Ovary (tissue), 9 donors: ENCODE measurements around the gene KRTAP9-9. TPM values are rescaled to one million over a fixed set of nuclear protein-coding genes. Genes with fewer than 3 reads are reported as not detected.

Source experiments
- DNase-seq, 5 donors: peaks; one replicate each; pipeline ENCODE4 v3.0.0-alpha.2; 2019 to 2020
- H3K27ac ChIP-seq, 2 donors: fragments of 200-600 bp; one replicate each; pipeline versions ENCODE4 v1.5.1 to v1.8.0; 2019 to 2022
- H3K27me3 ChIP-seq: fragments of 200-600 bp; one replicate; pipeline ENCODE4 v1.8.0; 2022
- H3K36me3 ChIP-seq: fragments of 200-600 bp; sonication (generic); one replicate; pipeline ENCODE4 v1.5.1; 2019
- H3K4me1 ChIP-seq: one replicate; pipeline ENCODE4 v1.8.1; 2013; ENCODE audit warnings: mild to moderate bottlenecking, moderate library complexity; ENCODE audit not compliant: insufficient read depth
- H3K4me3 ChIP-seq: fragments of 200-600 bp; sonication (generic); one replicate; pipeline ENCODE4 v1.5.1; 2017
- H3K9me3 ChIP-seq, 2 donors: fragments of 200-600 bp in 1 of 2; sonication (generic) in 1 of 2; one replicate each; pipeline versions ENCODE4 v1.5.1 to v1.8.1; 2013 to 2019; ENCODE audit warnings: mild to moderate bottlenecking in 1 of 2, moderate library complexity in 1 of 2
- EP300 ChIP-seq: sonication (generic); formaldehyde crosslinking; IDR thresholded peaks from one replicate; pipeline ENCODE4 v1.6.1; 2017; ENCODE audit warnings: antibody characterized with exemption
- POLR2A ChIP-seq: fragments of 450-650 bp; IDR thresholded peaks from one replicate; pipeline ENCODE4 v1.6.1; 2017; ENCODE audit warnings: antibody characterized with exemption, mild to moderate bottlenecking, moderate library complexity
- WGBS, 3 donors: extraction: QIAGEN DNeasy Blood & Tissue Kit in 1 of 3; methylation state at CpG; one replicate each; pipeline versions ENCODE4 v1.1.5 to v1.1.7; 2013 to 2017; 5-methylcytosine and 5-hydroxymethylcytosine counted together
- intact Hi-C, 4 donors: fragments of 100-400 bp; cut with DNase I; formaldehyde crosslinking; loops; one replicate each; pipeline versions ENCODE4 v1.11.0 to v1.15.1; 2022 to 2023
- polyA plus RNA-seq, 2 donors: library from polyadenylated mRNA; stranded (reverse); fragments of 200-250 nt in 1 of 2; fragments of 350-450 nt in 1 of 2; fragmentation: Illumina TruSeq in 1 of 2; extraction: RNeasy Lipid Tissue Mini Kit (QIAGEN cat#74804) in 1 of 2; gene quantifications; one replicate each; pipeline ENCODE4 v1.2.3, GENCODE V29; 2013 to 2014
- total RNA-seq, 7 donors: library from RNA; depleted of rRNA in 2 of 7; stranded (reverse); fragments of >200 nt in 2 of 7; fragmentation: NEBNext Ultra II Directional in 3 of 7; extraction: Animal tissue kit (Norgen Biotek cat#: 25700) in 3 of 7; gene quantifications; one replicate each; pipeline versions ENCODE4 v1.1.0 to v1.2.4, GENCODE V29; 2016 to 2023
- TF ChIP-seq, protein P1 (sequence below), 3 donors: fragments of 450-650 bp in 2 of 3; fragments of 200-600 bp in 1 of 3; IDR thresholded peaks; one replicate each; pipeline versions ENCODE4 v1.5.1 to v1.8.0; 2016 to 2022; ENCODE audit warnings: antibody characterized with exemption in 3 of 3, mild to moderate bottlenecking in 1 of 3
- donor health status: DM: no; HTN: no; CAD: no; lungs with moderate emphysema.
- donor health status: DM: no; HTN: no; CAD: no.
- donor health status: Bipolar disorder and iron deficiency.
- donor health status: DM: yes; HTN: yes; CAD: no.
- donor health status: DM: no; HTN: no; CAD: no.
- donor health status: DM: yes; HTN: yes; CAD: no.

The KRTAP9-9 gene
- total and polyA plus RNA-seq, 9 donors = not detected

DNA sequence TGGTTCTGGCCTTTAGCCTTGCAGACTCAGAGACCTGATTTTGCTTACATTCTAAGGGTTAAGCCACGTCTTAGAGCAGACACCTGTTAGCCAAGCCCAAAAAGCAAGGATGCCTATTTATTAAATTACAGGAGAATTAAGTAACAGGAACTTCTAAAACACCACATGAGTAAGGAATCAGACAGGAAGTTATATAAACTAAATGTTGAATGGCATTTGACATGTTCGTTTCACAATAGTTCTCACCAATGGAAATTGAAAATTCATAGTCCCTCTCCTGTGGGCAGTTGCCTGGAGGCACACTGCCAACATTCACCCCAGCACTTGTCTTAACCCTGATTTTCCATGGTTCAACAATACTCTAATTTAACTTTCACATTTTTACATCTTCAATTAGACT lies 29.4 kb downstream of the KRTAP9-9 start:
- H3K27me3 ChIP-seq = no peaks in the 10 kb centered on the region
- no peaks in the 10 kb centered on the region for H3K4me1 ChIP-seq
- WGBS, 3 donors = 53 to 56% (median 55%) methylated on average over 2 of the region's 2 CpGs
- intact Hi-C loops = no loop called here
- no peaks in the 10 kb centered on the region for H3K9me3 ChIP-seq
- TF ChIP-seq EP300 (no peak), POLR2A (no peak)
- TF ChIP-seq, protein P1, sequence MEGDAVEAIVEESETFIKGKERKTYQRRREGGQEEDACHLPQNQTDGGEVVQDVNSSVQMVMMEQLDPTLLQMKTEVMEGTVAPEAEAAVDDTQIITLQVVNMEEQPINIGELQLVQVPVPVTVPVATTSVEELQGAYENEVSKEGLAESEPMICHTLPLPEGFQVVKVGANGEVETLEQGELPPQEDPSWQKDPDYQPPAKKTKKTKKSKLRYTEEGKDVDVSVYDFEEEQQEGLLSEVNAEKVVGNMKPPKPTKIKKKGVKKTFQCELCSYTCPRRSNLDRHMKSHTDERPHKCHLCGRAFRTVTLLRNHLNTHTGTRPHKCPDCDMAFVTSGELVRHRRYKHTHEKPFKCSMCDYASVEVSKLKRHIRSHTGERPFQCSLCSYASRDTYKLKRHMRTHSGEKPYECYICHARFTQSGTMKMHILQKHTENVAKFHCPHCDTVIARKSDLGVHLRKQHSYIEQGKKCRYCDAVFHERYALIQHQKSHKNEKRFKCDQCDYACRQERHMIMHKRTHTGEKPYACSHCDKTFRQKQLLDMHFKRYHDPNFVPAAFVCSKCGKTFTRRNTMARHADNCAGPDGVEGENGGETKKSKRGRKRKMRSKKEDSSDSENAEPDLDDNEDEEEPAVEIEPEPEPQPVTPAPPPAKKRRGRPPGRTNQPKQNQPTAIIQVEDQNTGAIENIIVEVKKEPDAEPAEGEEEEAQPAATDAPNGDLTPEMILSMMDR (IDR thresholded peaks at IDR 0.05) = no peak
- H3K36me3 ChIP-seq = no peaks in the 10 kb centered on the region
- H3K4me3 ChIP-seq = no peak overlapping the region
- no peak overlapping the region for H3K27ac ChIP-seq
- no peak for DNase-seq

DNA sequence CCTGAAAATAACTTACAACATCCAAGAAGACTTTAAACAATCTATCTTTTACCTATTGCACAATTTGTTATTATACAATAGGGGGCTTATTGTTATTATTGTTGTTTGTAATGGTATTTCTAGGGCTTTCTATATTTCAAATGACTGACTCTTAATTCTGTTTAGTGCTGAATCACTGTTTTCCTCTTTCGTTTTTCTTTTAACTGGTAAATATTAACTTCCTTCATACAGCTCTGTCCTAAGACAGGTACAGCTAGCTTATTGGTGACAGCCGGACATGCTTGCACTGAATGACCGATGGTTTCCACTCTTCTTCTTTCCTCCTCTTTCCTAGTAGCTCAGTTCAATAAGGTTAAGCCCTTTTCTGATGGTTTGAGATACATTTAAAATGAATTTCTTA lies 31.9 kb downstream of the KRTAP9-9 start:
- Histone ChIP-seq H3K36me3 (no peaks in the 10 kb centered on the region), H3K9me3 (no peaks in the 10 kb centered on the region), H3K27ac (no peak overlapping the region), H3K4me3 (no peak overlapping the region), H3K27me3 (no peaks in the 10 kb centered on the region), H3K4me1 (no peaks in the 10 kb centered on the region)
- DNase-seq = no peak
- intact Hi-C loops = no loop called here
- 83 to 85% (median 85%) methylated on average over 3 of the region's 3 CpGs for WGBS, 3 donors
- TF ChIP-seq POLR2A (no peak), EP300 (no peak)
- TF ChIP-seq, protein P1 (IDR thresholded peaks at IDR 0.05) = no peak

DNA sequence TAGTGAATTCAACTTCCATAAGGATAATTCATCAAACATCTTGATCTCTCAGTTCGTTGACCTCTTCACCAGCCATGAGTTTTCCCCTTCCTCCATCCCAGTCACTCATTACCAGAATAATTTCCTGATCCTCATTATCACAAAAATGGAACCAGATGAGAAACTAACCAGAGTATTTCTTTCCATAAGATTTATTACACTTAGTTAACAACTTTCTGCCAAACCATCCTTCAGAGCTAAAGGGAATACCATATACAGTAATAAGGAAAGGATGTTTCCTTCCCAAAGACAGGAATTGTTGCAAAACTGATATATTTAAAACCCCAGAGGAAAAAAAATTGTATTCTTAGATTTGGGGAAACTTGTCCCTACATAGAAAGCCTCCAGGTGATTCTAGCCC lies 38.8 kb downstream of the KRTAP9-9 start:
- TF ChIP-seq, protein P1 (IDR thresholded peaks at IDR 0.05) = no peak
- TF ChIP-seq POLR2A (no peak), EP300 (no peak)
- no peaks in the 10 kb centered on the region for H3K9me3 ChIP-seq
- H3K36me3 ChIP-seq = no peaks in the 10 kb centered on the region
- intact Hi-C loops = no loop called here
- H3K27ac ChIP-seq = no peak overlapping the region
- no peaks in the 10 kb centered on the region for H3K27me3 ChIP-seq
- WGBS, 3 donors = 83 to 89% (median 88%) methylated on average over 1 of the region's 1 CpG
- H3K4me1 ChIP-seq = no peaks in the 10 kb centered on the region
- DNase-seq = no peak
- no peak overlapping the region for H3K4me3 ChIP-seq

DNA sequence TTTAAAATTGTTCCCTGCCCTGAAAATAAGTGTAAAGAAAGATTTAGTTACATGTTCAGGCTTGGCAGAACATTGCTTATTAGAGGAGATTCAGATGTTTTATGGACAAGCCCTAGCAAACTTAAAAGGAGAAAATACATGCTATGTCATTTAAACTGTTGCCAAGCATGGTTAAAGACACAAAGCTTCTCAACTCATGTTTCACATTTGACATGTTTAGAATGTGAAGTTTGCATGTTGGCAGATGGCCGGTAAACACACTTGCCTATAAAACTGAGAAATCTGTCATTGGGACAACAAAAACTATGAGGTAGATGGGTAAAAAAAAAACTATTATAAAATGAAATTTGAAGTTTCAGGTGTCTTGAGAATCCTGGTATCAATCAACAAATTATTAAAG lies 41.7 kb downstream of the KRTAP9-9 start:
- H3K4me3 ChIP-seq = no peak overlapping the region
- intact Hi-C loops = no loop called here
- TF ChIP-seq POLR2A (no peak), EP300 (no peak)
- TF ChIP-seq, protein P1 (IDR thresholded peaks at IDR 0.05) = no peak
- no peaks in the 10 kb centered on the region for H3K4me1 ChIP-seq
- no peaks in the 10 kb centered on the region for H3K9me3 ChIP-seq
- WGBS, 3 donors = 31 to 56% (median 54%) methylated on average over 1 of the region's 1 CpG
- DNase-seq = no peak
- H3K36me3 ChIP-seq = no peaks in the 10 kb centered on the region
- H3K27ac ChIP-seq = no peak overlapping the region
- H3K27me3 ChIP-seq = no peaks in the 10 kb centered on the region
